A549 (cell line): ENCODE data around the gene ZNF33B. TPM values are rescaled to one million over a fixed set of nuclear protein-coding genes. Genes with fewer than 3 reads are reported as not detected.

Source experiments
- ATAC-seq, 2 experiments: fragments of 200-7000 bp in 1 of 2; fragments of >200 bp in 1 of 2; cut with Nextera tagmentation in 1 of 2; cut with Tn5 transposase in 1 of 2; 3 replicates each; pipeline versions ENCODE4 v1.8.0 to v1.9.1; 2018 to 2020; ENCODE audit warnings: mild to moderate bottlenecking in 1 of 2, moderate library complexity in 1 of 2
- CTCF ChIA-PET: fragments of 300-600 bp; sonication (Branson Sonifier 250); formaldehyde crosslinking; extraction: SDS; loops from one replicate; lab custom pipeline; 2021; ENCODE audit warnings: antibody characterized with exemption, inconsistent platforms; lab: Yijun Ruan, JAX
- POLR2A ChIA-PET: fragments of 350-600 bp; formaldehyde crosslinking; extraction: SDS; loops from one replicate; lab custom pipeline; 2021; ENCODE audit warnings: antibody characterized with exemption, inconsistent platforms; lab: Yijun Ruan, JAX
- DNase-seq, 2 experiments: peaks; one replicate each; pipeline versions ENCODE4 v3.0.0 to v3.0.0-alpha.2; 2011 to 2016; ENCODE audit warnings: low read depth in 1 of 2, low spot score in 1 of 2
- FAIRE-seq: peaks from 2 replicates; lab custom pipeline; 2011; peaks lifted over from hg19 to GRCh38; lab: Jason Lieb, UNC
- H3K27ac ChIP-seq, 2 experiments: fragments of >200 bp; sonication (Bioruptor Twin); formaldehyde crosslinking; 3 replicates each; pipeline ENCODE4 v1.5.1; 2016 to 2017
- H3K4me1 ChIP-seq: fragments of >200 bp; sonication (Bioruptor Twin); formaldehyde crosslinking; 3 replicates; pipeline ENCODE4 v1.6.1; 2016
- H3K4me2 ChIP-seq: fragments of >200 bp; sonication (Bioruptor Twin); formaldehyde crosslinking; 3 replicates; pipeline ENCODE4 v1.6.1; 2016
- H3K4me3 ChIP-seq: fragments of >200 bp; sonication (Bioruptor Twin); formaldehyde crosslinking; 3 replicates; pipeline ENCODE4 v1.5.1; 2016
- H3K9me3 ChIP-seq: fragments of >200 bp; sonication (Bioruptor Twin); formaldehyde crosslinking; 3 replicates; pipeline ENCODE4 v1.6.1; 2016
- BHLHE40 ChIP-seq: IDR thresholded peaks from 2 replicates; pipeline ENCODE4 v1.6.1; 2012; ENCODE audit warnings: low read depth, low read length, inconsistent platforms
- CHD2 ChIP-seq: fragments of 150-350 bp; IDR thresholded peaks from 2 replicates; pipeline ENCODE4 v1.6.1; 2014; ENCODE audit warnings: low read length; ENCODE audit not compliant: partially characterized antibody
- CHD4 ChIP-seq: fragments of 200-600 bp; sonication (generic); IDR thresholded peaks from 2 replicates; pipeline ENCODE4 v1.6.1; 2016; ENCODE audit warnings: antibody characterized with exemption, mild to moderate bottlenecking, borderline replicate concordance
- ELK1 ChIP-seq: fragments of 150-350 bp; IDR thresholded peaks from 2 replicates; pipeline ENCODE4 v1.6.1; 2014; ENCODE audit warnings: low read depth, mild to moderate bottlenecking, low read length
- ESRRA ChIP-seq: fragments of 150-350 bp; IDR thresholded peaks from 2 replicates; pipeline ENCODE4 v1.6.1; 2014; ENCODE audit warnings: mild to moderate bottlenecking, low read length, borderline replicate concordance
- HEYL ChIP-seq: fragments of 250-450 bp; sonication (Bioruptor Pico); IDR thresholded peaks from 2 replicates; pipeline ENCODE4 v1.8.0; 2021; ENCODE audit warnings: mild to moderate bottlenecking, moderate library complexity
- HOXB13 ChIP-seq: fragments of 250-450 bp; sonication (Bioruptor Pico); IDR thresholded peaks from 2 replicates; pipeline ENCODE4 v1.5.0; 2020; ENCODE audit warnings: low read depth, mild to moderate bottlenecking, moderate library complexity
- JUN ChIP-seq, 2 experiments: fragments of >200 bp; sonication (Bioruptor Twin); formaldehyde crosslinking; IDR thresholded peaks; 2 replicates in 1 of 2; 3 replicates in 1 of 2; pipeline ENCODE4 v1.6.1; 2016 to 2017
- MAZ ChIP-seq: fragments of 150-350 bp; IDR thresholded peaks from 2 replicates; pipeline ENCODE4 v1.6.1; 2014; ENCODE audit warnings: antibody characterized with exemption, low read depth, low read length, borderline replicate concordance
- MYC ChIP-seq: IDR thresholded peaks from 2 replicates; pipeline ENCODE4 v1.6.1; 2012; ENCODE audit warnings: mild to moderate bottlenecking, inconsistent platforms, low read length, improper control_type of control experiment, borderline replicate concordance
- NFE2L2 ChIP-seq: fragments of 150-350 bp; conservative IDR thresholded peaks from 2 replicates; pipeline ENCODE4 v1.6.1; 2014; ENCODE audit warnings: low read length
- POLR2A ChIP-seq: IDR thresholded peaks from 2 replicates; pipeline ENCODE4 v1.6.1; 2012; ENCODE audit warnings: mild to moderate bottlenecking, low read length
- REST ChIP-seq: fragments of 200-600 bp; sonication (generic); IDR thresholded peaks from 2 replicates; pipeline ENCODE4 v1.6.1; 2016; ENCODE audit warnings: antibody characterized with exemption, mild to moderate bottlenecking, moderate library complexity
- RFX5 ChIP-seq: fragments of 450-650 bp; IDR thresholded peaks from 2 replicates; pipeline ENCODE4 v1.7.1; 2014; ENCODE audit warnings: antibody characterized with exemption, mild to moderate bottlenecking, moderate library complexity
- RNF2 ChIP-seq: fragments of 200-600 bp; sonication (generic); IDR thresholded peaks from 2 replicates; pipeline ENCODE4 v1.6.1; 2016; ENCODE audit warnings: low read depth, mild to moderate bottlenecking, antibody characterized with exemption, moderate library complexity, borderline replicate concordance
- TP53 ChIP-seq: fragments of 250-450 bp; sonication (Bioruptor Pico); IDR thresholded peaks from 2 replicates; pipeline ENCODE4 v1.5.0; 2021; ENCODE audit warnings: mild to moderate bottlenecking, moderate library complexity
- ZSCAN20 ChIP-seq: fragments of 250-450 bp; sonication (Bioruptor Pico); IDR thresholded peaks from 2 replicates; pipeline ENCODE4 v1.8.0; 2022; ENCODE audit warnings: mild to moderate bottlenecking, moderate library complexity
- WGBS: methylation state at CpG from one replicate; pipeline ENCODE4 v1.1.6; 2017; ENCODE audit errors: missing lambda C conversion rate; 5-methylcytosine and 5-hydroxymethylcytosine counted together
- polyA plus RNA-seq, 4 experiments: library from polyadenylated mRNA; depleted of rRNA in 3 of 4; stranded (reverse); fragments of >200 nt; fragmentation: RNase III in 1 of 4; extraction: RNeasy Plus Mini Kit Qiagen cat#74134 plus additional on column Dnase treatment in 1 of 4; gene quantifications; 2 replicates in 3 of 4; 3 replicates in 1 of 4; pipeline ENCODE4 v1.2.3, GENCODE V29; 2011 to 2017

The ZNF33B gene
- polyA plus RNA-seq, 2 of the 4 experiments (the other 2 are of a cell fraction) = 10.7 to 12.4 TPM

GRCh38 chr10:42551582-42552187, 86.7 kb downstream of the ZNF33B start:
- FAIRE-seq = no peak

GRCh38 chr10:42549851-42550250, 88.5 kb downstream of the ZNF33B start:
- Histone ChIP-seq H3K27ac (no peak overlapping the region), H3K4me1 (0 out of 3 replicates have a peak, but pooled peaks cover 6% of the 10 kb centered on the region), H3K4me3 (no peak overlapping the region), H3K4me2 (no peak overlapping the region), H3K9me3 (peaks cover 9% of the 10 kb centered on the region)
- no peak for TF ChIP-seq MAZ
- TF ChIP-seq NFE2L2 = no peak
- TF ChIP-seq ESRRA = no peak
- no peak for TF ChIP-seq POLR2A
- no peak for TF ChIP-seq BHLHE40
- TF ChIP-seq REST = no peak
- TF ChIP-seq HEYL (CRISPR knock-in tag) = no peak
- TF ChIP-seq RNF2 = no peak
- no peak for TF ChIP-seq CHD4
- TF ChIP-seq RFX5 = no peak
- no peak for TF ChIP-seq ELK1
- no peak for TF ChIP-seq MYC
- no peak for TF ChIP-seq ZSCAN20 (CRISPR knock-in tag)
- DNase-seq (no peak), ATAC-seq (no peak), FAIRE-seq (no peak)
- CTCF ChIA-PET = no interaction called here
- 96% methylated on average over 3 of the region's 3 CpGs for WGBS
- POLR2A ChIA-PET = no interaction called here

More at GRCh38 chr10:42551582-42552187, 86.7 kb downstream of the ZNF33B start:
- peak overlapping the region; percentile 70 for H3K4me3 ChIP-seq
- peak overlapping the region; percentile 91 for H3K4me2 ChIP-seq
- POLR2A ChIA-PET = no interaction called here
- 0 out of 3 replicates have a peak, but pooled peaks cover 6% of the 10 kb centered on the region for H3K4me1 ChIP-seq
- CTCF ChIA-PET = no interaction called here
- no peak for TF ChIP-seq CHD2
- TF ChIP-seq BHLHE40 = no peak
- no peak for TF ChIP-seq RFX5
- TF ChIP-seq MAZ = no peak
- no peak for TF ChIP-seq ELK1
- no peak for TF ChIP-seq JUN (IDR thresholded peaks at IDR 0.05)
- no peak for TF ChIP-seq TP53 (CRISPR knock-in tag)
- TF ChIP-seq ZSCAN20 (CRISPR knock-in tag) = no peak
- TF ChIP-seq HOXB13 (CRISPR knock-in tag) = no peak
- ATAC-seq (peak in 1 of 2 experiments; percentile 30; a peak in 4 of 6 replicates), DNase-seq (peak in 1 of 2 experiments; percentile 18)
- H3K27ac ChIP-seq = peak overlapping the region; percentile 63 to 81
- 62% methylated on average over 24 of the region's 24 CpGs for WGBS
- H3K9me3 ChIP-seq = no peaks in the 10 kb centered on the region
